ENCODE data around the gene ZNF165. TPM values are rescaled to one million over a fixed set of nuclear protein-coding genes. Genes with fewer than 3 reads are reported as not detected.
A peak's percentile ranks its signal among the peaks of the same experiment; 100 is the strongest.

Gene ZNF165
- total and polyA plus RNA-seq, 2 of the 13 experiments (the other 11 are each of a cell fraction or from before 2014, with no cell fraction given) = 0.58 to 8.6 TPM

DNA sequence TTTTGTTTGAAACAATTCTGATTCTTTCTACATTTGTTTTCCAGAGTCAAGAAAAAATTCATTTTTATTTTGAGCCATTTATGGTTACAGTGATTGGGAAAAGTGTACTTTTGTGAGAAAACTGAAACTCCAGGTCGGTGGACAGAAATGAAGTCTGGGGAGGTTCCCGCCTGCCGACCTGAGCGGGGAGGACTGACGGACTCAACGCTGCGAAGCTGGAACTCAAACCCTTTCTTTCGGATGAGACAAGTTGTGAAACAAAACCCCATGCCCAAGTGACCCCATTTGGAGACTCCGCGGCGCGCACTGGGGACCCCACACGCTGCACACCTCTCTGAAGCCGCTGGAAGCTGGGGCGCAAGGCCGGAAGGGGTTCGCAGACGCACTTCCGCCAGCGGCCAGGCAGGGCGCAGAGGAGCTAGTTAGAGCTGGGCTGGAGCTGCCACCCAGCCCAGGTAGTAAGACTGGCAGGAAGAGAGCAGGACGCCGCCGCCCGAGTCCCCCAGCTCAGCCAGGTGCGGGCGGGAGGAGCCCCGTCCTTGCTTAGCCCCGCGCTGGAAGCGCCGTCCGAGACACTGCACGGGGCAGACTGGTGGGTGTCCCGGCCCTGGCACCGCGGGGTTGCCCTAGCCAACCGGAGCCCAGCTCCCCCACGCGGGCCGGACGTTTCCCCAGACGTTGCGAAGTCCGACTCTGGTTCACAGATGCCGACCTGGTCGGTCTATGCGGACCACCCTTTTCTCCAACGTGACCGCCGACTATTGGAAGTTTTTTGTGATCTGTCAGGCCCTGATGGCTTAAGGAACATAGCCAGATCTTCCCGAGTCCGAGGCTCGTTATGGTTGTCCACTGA, 24.2 kb downstream of the ZNF165 start (continued):
- TF ChIP-seq ARID4A (CRISPR knock-in tag; IDR thresholded peaks at IDR 0.05; ENCODE audit: borderline replicate concordance) (peak; percentile 93), EED (CRISPR knock-in tag; IDR thresholded peaks at IDR 0.05) (peak; percentile 95; the same call in 1 of the 2 replicates), DBP (CRISPR knock-in tag; IDR thresholded peaks at IDR 0.05; ENCODE audit: not compliant biosample characterization) (peak; percentile 40), RXRB (CRISPR knock-in tag; IDR thresholded peaks at IDR 0.05; ENCODE audit: borderline replicate concordance) (peak; percentile 45; the same call in 1 of the 2 replicates), ZNF549 (CRISPR knock-in tag; IDR thresholded peaks at IDR 0.05) (peak; percentile 30; the same call in 1 of the 2 replicates), ZNF234 (CRISPR knock-in tag; conservative IDR thresholded peaks at IDR 0.05) (0 out of 2 replicates have a peak, but pooled peaks have one; percentile 6), ZNF772 (CRISPR knock-in tag; IDR thresholded peaks at IDR 0.05) (peak; percentile 88), ZNF468 (CRISPR knock-in tag; IDR thresholded peaks at IDR 0.05) (no peak), ZNF282 (IDR thresholded peaks at IDR 0.05; ENCODE audit: partially characterized antibody) (no peak), PTBP1 (IDR thresholded peaks at IDR 0.05; ENCODE audit: low read depth, low read length, poor library complexity, severe bottlenecking) (no peak), ZHX1 (CRISPR knock-in tag; IDR thresholded peaks at IDR 0.05; ENCODE audit: low read depth) (no peak), AKAP8 (CRISPR knock-in tag; IDR thresholded peaks at IDR 0.05) (peak; percentile 82; the same call in 1 of the 2 replicates), DZIP1 (CRISPR knock-in tag; IDR thresholded peaks at IDR 0.05) (no peak; the same call in 1 of the 2 replicates), ARHGAP35 (CRISPR knock-in tag; IDR thresholded peaks at IDR 0.05; ENCODE audit: borderline replicate concordance) (no peak; the same call in 1 of the 2 replicates), NFYC (CRISPR knock-in tag; IDR thresholded peaks at IDR 0.05) (peak; percentile 38; the same call in 1 of the 2 replicates)
- TF ChIP-seq, protein P1, sequence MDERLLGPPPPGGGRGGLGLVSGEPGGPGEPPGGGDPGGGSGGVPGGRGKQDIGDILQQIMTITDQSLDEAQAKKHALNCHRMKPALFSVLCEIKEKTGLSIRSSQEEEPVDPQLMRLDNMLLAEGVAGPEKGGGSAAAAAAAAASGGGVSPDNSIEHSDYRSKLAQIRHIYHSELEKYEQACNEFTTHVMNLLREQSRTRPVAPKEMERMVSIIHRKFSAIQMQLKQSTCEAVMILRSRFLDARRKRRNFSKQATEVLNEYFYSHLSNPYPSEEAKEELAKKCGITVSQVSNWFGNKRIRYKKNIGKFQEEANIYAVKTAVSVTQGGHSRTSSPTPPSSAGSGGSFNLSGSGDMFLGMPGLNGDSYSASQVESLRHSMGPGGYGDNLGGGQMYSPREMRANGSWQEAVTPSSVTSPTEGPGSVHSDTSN (CRISPR knock-in tag; IDR thresholded peaks at IDR 0.05) = no peak

Measured in HepG2 (cell line).